T-cell (primary cell): ENCODE measurements around the gene BNIP2. TPM values are rescaled to one million over a fixed set of nuclear protein-coding genes. Genes with fewer than 3 reads are reported as not detected.
A peak's percentile ranks its signal among the peaks of the same experiment; 100 is the strongest.

ENCODE experiments used
- ATAC-seq, 4 experiments: fragments of 200-7000 bp in 3 of 4; fragments of 150-1000 bp in 1 of 4; cut with Tn5 transposase; replicated peaks in 1 of 4; 1 replicate in 3 of 4; 2 replicates in 1 of 4; pipeline ENCODE4 v1.10.0; 2021; ENCODE audit warnings: moderate library complexity in 3 of 4, mild to moderate bottlenecking in 2 of 4, moderate number of reproducible peaks in 1 of 4
- CTCF ChIA-PET, 2 donors: fragments of 300-600 bp; sonication (Branson Sonifier 250); formaldehyde crosslinking; loops; one replicate each; lab custom pipeline; 2022; ENCODE audit warnings: antibody characterized with exemption in 2 of 2; lab: Charles Lee
- POLR2A ChIA-PET, 2 donors: fragments of 300-600 bp; sonication (Branson Sonifier 250); formaldehyde crosslinking; loops; one replicate each; lab custom pipeline; 2022; ENCODE audit warnings: antibody characterized with exemption in 2 of 2; lab: Charles Lee
- DNase-seq, 35 experiments: peaks; one replicate each; pipeline versions ENCODE4 v3.0.0 to v3.0.0-alpha.2; 2013 to 2023
- H3K27ac ChIP-seq: one replicate; pipeline ENCODE4 v1.5.1; 2013; ENCODE audit warnings: low read length
- H3K27me3 ChIP-seq, 2 experiments: replicated peaks in 1 of 2; 1 replicate in 1 of 2; 2 replicates in 1 of 2; pipeline versions ENCODE4 v1.6.1 to v1.7.0; 2013; ENCODE audit warnings: low read length in 1 of 2, mixed read lengths in 1 of 2; ENCODE audit not compliant: control insufficient read depth in 2 of 2, insufficient read depth in 2 of 2; ENCODE audit errors: extremely low read depth in 1 of 2
- H3K36me3 ChIP-seq, 2 donors: 1 replicate in 1 of 2; 2 replicates in 1 of 2; pipeline versions ENCODE4 v1.6.1 to v1.7.0; 2013; ENCODE audit warnings: low read length in 1 of 2; ENCODE audit not compliant: control insufficient read depth in 2 of 2, insufficient read depth in 1 of 2; ENCODE audit errors: extremely low read depth in 1 of 2
- H3K4me1 ChIP-seq, 2 experiments: 1 replicate in 1 of 2; 2 replicates in 1 of 2; pipeline versions ENCODE4 v1.6.1 to v1.7.0; 2013; ENCODE audit warnings: low read length in 2 of 2, mixed read lengths in 1 of 2; ENCODE audit not compliant: insufficient read depth in 2 of 2, control insufficient read depth in 1 of 2; ENCODE audit errors: extremely low read depth in 1 of 2
- H3K4me3 ChIP-seq, 2 donors: 1 replicate in 1 of 2; 2 replicates in 1 of 2; pipeline versions ENCODE4 v1.5.1 to v1.7.0; 2013; ENCODE audit warnings: mild to moderate bottlenecking in 2 of 2, low read length in 1 of 2, moderate library complexity in 1 of 2; ENCODE audit not compliant: control insufficient read depth in 1 of 2; ENCODE audit errors: extremely low read depth in 1 of 2
- H3K9me3 ChIP-seq: 2 replicates; pipeline ENCODE4 v1.7.0; 2013
- H3K27ac Mint-ChIP-seq, 2 donors: one replicate each; pipeline ENCODE4 v1.8.0; 2020 to 2021; ENCODE audit warnings: mild to moderate bottlenecking in 2 of 2, mixed read lengths in 2 of 2
- H3K27me3 Mint-ChIP-seq, 2 donors: one replicate each; pipeline ENCODE4 v1.8.0; 2021 to 2022; ENCODE audit warnings: mixed read lengths in 2 of 2
- H3K36me3 Mint-ChIP-seq: one replicate; pipeline ENCODE4 v1.8.0; 2021; ENCODE audit warnings: mixed read lengths
- H3K4me1 Mint-ChIP-seq, 3 donors: one replicate each; pipeline ENCODE4 v1.8.0; 2020 to 2022; ENCODE audit warnings: mixed read lengths in 3 of 3, mild to moderate bottlenecking in 1 of 3
- H3K4me3 Mint-ChIP-seq, 3 donors: one replicate each; pipeline ENCODE4 v1.8.0; 2020 to 2022; ENCODE audit warnings: mild to moderate bottlenecking in 3 of 3, mixed read lengths in 3 of 3, moderate library complexity in 3 of 3
- H3K9me3 Mint-ChIP-seq, 3 donors: one replicate each; pipeline ENCODE4 v1.8.0; 2020 to 2022; ENCODE audit warnings: mixed read lengths in 3 of 3
- WGBS: methylation state at CpG from one replicate; pipeline ENCODE4 v1.1.5; 2013; ENCODE audit warnings: missing lambda C conversion rate; ENCODE audit not compliant: insufficient coverage; 5-methylcytosine and 5-hydroxymethylcytosine counted together
- total RNA-seq, 35 experiments: library from RNA in 6 of 35; stranded (reverse) in 6 of 35; fragments of 120-200 nt in 1 of 35; gene quantifications; one replicate each; pipeline versions ENCODE4 v1.2.1 to v1.2.4 and lab custom pipeline; 2013 to 2026

Gene BNIP2
- total RNA-seq, 5 donors from 2014 or later (not counting 1 experiment from before 2014, with no cell fraction given): 71.5 to 96.5 (median 79.5) TPM

GRCh38 chr15:59691194-59691805 lies 2.2 kb upstream of the BNIP2 start:
- Mint-ChIP-seq H3K36me3 (peaks cover 7% of the 10 kb centered on the region), H3K27me3 (no peaks in the 10 kb centered on the region), H3K27ac (peak overlapping the region; percentile 85 to 89), H3K4me3 (peak overlapping the region; percentile 64 to 74 (median 67)), H3K9me3 (no peaks in the 10 kb centered on the region), H3K4me1 (peaks cover 28 to 37% (median 32%) of the 10 kb centered on the region in 3 donors)
- H3K36me3 ChIP-seq: peaks cover 0 to 2% of the 10 kb centered on the region in 2 donors
- DNase-seq: peak in 30 of 35 experiments; percentile 10 to 74 (median 40)
- no peak overlapping the region for H3K4me3 ChIP-seq
- ATAC-seq: no peak
- H3K4me1 ChIP-seq: peaks cover 11 to 20% of the 10 kb centered on the region in 2 experiments
- POLR2A ChIA-PET: interaction anchor here (0.6 to 1.0 kb wide), 9 partner anchors 16 to 1349 kb away, joined by 3 to 7 read pairs (median 4); no protein-coding TSS in a partner anchor
- H3K9me3 ChIP-seq: no peaks in the 10 kb centered on the region
- WGBS: no CpG with 5 or more reads among the region's 1 CpG
- CTCF ChIA-PET: interaction anchor here (0.6 to 2.9 kb wide), 30 partner anchors 9 to 1229 kb away, joined by 3 to 30 read pairs (median 3); partner anchors contain the start of gene GTF2A2 (in 1 of the 2)
- no peaks in the 10 kb centered on the region for H3K27me3 ChIP-seq
- H3K27ac ChIP-seq: no peak overlapping the region

- H3K27me3 Mint-ChIP-seq: no peaks in the 10 kb centered on the region
- peak overlapping the region; percentile 94 for H3K27ac ChIP-seq
- H3K9me3 ChIP-seq: no peaks in the 10 kb centered on the region
- H3K9me3 Mint-ChIP-seq: no peaks in the 10 kb centered on the region
- H3K4me1 ChIP-seq: peaks cover 20 to 29% of the 10 kb centered on the region in 2 experiments
- H3K36me3 ChIP-seq: peaks cover 0 to 8% of the 10 kb centered on the region in 2 donors
- DNase-seq: peak; percentile 33 to 74 (median 61)
- H3K27ac Mint-ChIP-seq: peak overlapping the region; percentile 96 to 97
- H3K4me1 Mint-ChIP-seq: peaks cover 42 to 51% (median 48%) of the 10 kb centered on the region in 3 donors
- WGBS: 0% methylated on average over 9 of the region's 25 CpGs
- peak overlapping the region; percentile 70 to 85 for H3K4me3 ChIP-seq
- peaks cover 10% of the 10 kb centered on the region for H3K36me3 Mint-ChIP-seq
- peak; percentile 21 to 39 (median 26) for ATAC-seq
- ChIA-PET POLR2A (interaction anchor here in 1 of 2 donors (1.1 kb wide), 1 partner anchor 9 kb away, joined by 3 read pairs; no protein-coding TSS in a partner anchor), CTCF (interaction anchor here (0.6 to 2.9 kb wide), 5 partner anchors 114 to 961 kb away, joined by 3 to 30 read pairs (median 3); no protein-coding TSS in a partner anchor)
- H3K4me3 Mint-ChIP-seq: peak overlapping the region; percentile 92 to 98 (median 93)
- no peaks in the 10 kb centered on the region for H3K27me3 ChIP-seq
Measured at GRCh38 chr15:59689626-59690236, 611 bp upstream of the BNIP2 start.

GRCh38 chr15:59688423-59688781 lies 718 bp downstream of the BNIP2 start:
- peak overlapping the region; percentile 96 to 97 for H3K27ac Mint-ChIP-seq
- H3K4me3 ChIP-seq: peak overlapping the region; percentile 70 to 85
- DNase-seq (peak in 17 of 35 experiments; percentile 2 to 72 (median 9)), ATAC-seq (peak in 1 of 4 experiments; percentile 2)
- 0% methylated on average over 13 of the region's 15 CpGs for WGBS
- H3K27me3 ChIP-seq: no peaks in the 10 kb centered on the region
- H3K4me3 Mint-ChIP-seq: peak overlapping the region; percentile 92 to 98 (median 93)
- no peaks in the 10 kb centered on the region for H3K9me3 Mint-ChIP-seq
- H3K27ac ChIP-seq: peak overlapping the region; percentile 94
- CTCF ChIA-PET: interaction anchor here in 1 of 2 donors (1.5 kb wide), 1 partner anchor 31 kb away, joined by 5 read pairs; the partner anchor contains the start of gene GTF2A2
- H3K36me3 ChIP-seq: peaks cover 0 to 12% of the 10 kb centered on the region in 2 donors
- H3K9me3 ChIP-seq: no peaks in the 10 kb centered on the region
- H3K4me1 ChIP-seq: peaks cover 20 to 29% of the 10 kb centered on the region in 2 experiments
- peaks cover 7% of the 10 kb centered on the region for H3K36me3 Mint-ChIP-seq
- peaks cover 53 to 61% (median 58%) of the 10 kb centered on the region in 3 donors for H3K4me1 Mint-ChIP-seq
- no peaks in the 10 kb centered on the region for H3K27me3 Mint-ChIP-seq
- POLR2A ChIA-PET: interaction anchor here in 1 of 2 donors (0.5 kb wide), 1 partner anchor 17 kb away, joined by 4 read pairs; no protein-coding TSS in a partner anchor

GRCh38 chr15:59687836-59688235 lies 1.3 kb downstream of the BNIP2 start:
- Histone ChIP-seq H3K9me3 (no peaks in the 10 kb centered on the region), H3K27me3 (no peaks in the 10 kb centered on the region), H3K4me3 (peak overlapping the region; percentile 70 to 85), H3K4me1 (peaks cover 20 to 29% of the 10 kb centered on the region in 2 experiments), H3K36me3 (peaks cover 0 to 12% of the 10 kb centered on the region in 2 donors), H3K27ac (peak overlapping the region; percentile 94)
- peaks cover 59 to 66% (median 63%) of the 10 kb centered on the region in 3 donors for H3K4me1 Mint-ChIP-seq
- WGBS: 0% methylated on average over 4 of the region's 5 CpGs
- peak in 21 of 35 experiments; percentile 3 to 53 (median 16) for DNase-seq
- CTCF ChIA-PET: interaction anchor here in 1 of 2 donors (1.5 kb wide), 1 partner anchor 30 kb away, joined by 5 read pairs; the partner anchor contains the start of gene GTF2A2
- peaks cover 13% of the 10 kb centered on the region for H3K36me3 Mint-ChIP-seq
- H3K27me3 Mint-ChIP-seq: no peaks in the 10 kb centered on the region
- ATAC-seq: no peak
- POLR2A ChIA-PET: interaction anchor here in 1 of 2 donors (0.6 kb wide), 1 partner anchor 67 kb away, joined by 6 read pairs; no protein-coding TSS in a partner anchor
- peak overlapping the region; percentile 92 to 98 (median 93) for H3K4me3 Mint-ChIP-seq
- H3K27ac Mint-ChIP-seq: peak overlapping the region; percentile 96 to 97
- no peaks in the 10 kb centered on the region for H3K9me3 Mint-ChIP-seq

GRCh38 chr15:59686389-59686788 lies 2.7 kb downstream of the BNIP2 start:
- H3K27ac Mint-ChIP-seq: peak overlapping the region; percentile 41 to 51
- 83% methylated on average over 4 of the region's 7 CpGs for whole genome bisulfite sequencing
- H3K9me3 Mint-ChIP-seq: no peaks in the 10 kb centered on the region
- POLR2A ChIA-PET: no interaction called here
- Histone ChIP-seq H3K9me3 (no peaks in the 10 kb centered on the region), H3K27ac (no peak overlapping the region), H3K36me3 (peaks cover 0 to 21% of the 10 kb centered on the region in 2 donors), H3K27me3 (no peaks in the 10 kb centered on the region), H3K4me1 (peaks cover 20 to 29% of the 10 kb centered on the region in 2 experiments), H3K4me3 (no peak overlapping the region)
- H3K27me3 Mint-ChIP-seq: no peaks in the 10 kb centered on the region
- peak overlapping the region; percentile 34 to 92 (median 46) for H3K4me3 Mint-ChIP-seq
- DNase-seq (peak in 1 of 35 experiments; percentile 7), ATAC-seq (no peak)
- H3K4me1 Mint-ChIP-seq: peaks cover 60 to 67% (median 66%) of the 10 kb centered on the region in 3 donors
- peaks cover 20% of the 10 kb centered on the region for H3K36me3 Mint-ChIP-seq
- CTCF ChIA-PET: no interaction called here
